Mucosa of stomach (tissue), 1 donor: Measurements from ENCODE around the gene ZHX3.

Experiments
- H3K27me3 ChIP-seq: one replicate; pipeline ENCODE4 v1.7.0; 2013; ENCODE audit warnings: mild to moderate bottlenecking, low read length; ENCODE audit not compliant: control insufficient read depth, insufficient read depth
- H3K36me3 ChIP-seq: one replicate; pipeline ENCODE4 v1.7.0; 2013; ENCODE audit warnings: low read length; ENCODE audit not compliant: control insufficient read depth, insufficient read depth
- H3K4me1 ChIP-seq: one replicate; pipeline ENCODE4 v1.7.0; 2013; ENCODE audit warnings: mild to moderate bottlenecking, low read length; ENCODE audit not compliant: control insufficient read depth, insufficient read depth
- H3K4me3 ChIP-seq: one replicate; pipeline ENCODE4 v1.7.0; 2013; ENCODE audit warnings: low read length
- H3K9ac ChIP-seq: one replicate; pipeline ENCODE4 v1.7.0; 2013; ENCODE audit warnings: mild to moderate bottlenecking, low read length, moderate library complexity
- H3K9me3 ChIP-seq: one replicate; pipeline ENCODE4 v1.7.0; 2013; ENCODE audit warnings: mild to moderate bottlenecking, low read length, moderate library complexity; ENCODE audit not compliant: control insufficient read depth
- donor health status: Pancreatic carcinoma.

ZHX3 gene

DNA sequence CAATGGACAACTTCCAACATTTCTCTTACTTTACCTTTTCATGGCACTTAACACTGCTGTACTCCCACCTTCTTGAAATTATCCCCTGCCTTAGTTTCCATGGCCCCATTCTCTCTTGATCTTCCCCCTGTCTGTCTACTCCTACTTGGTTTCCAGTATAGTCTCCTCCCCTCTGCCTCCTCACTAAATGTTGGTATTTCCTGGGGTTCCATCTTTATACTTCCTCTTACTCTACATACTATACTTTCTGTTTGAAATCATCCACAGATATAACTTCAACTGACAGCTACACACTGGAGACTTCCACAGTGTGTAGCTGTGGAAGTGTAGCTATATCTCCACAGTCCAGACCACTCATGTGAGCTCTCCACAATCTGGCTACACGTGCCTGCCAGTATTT, 13.5 kb downstream of the ZHX3 start:
- Histone ChIP-seq H3K9ac (no peak overlapping the region), H3K27me3 (no peaks in the 10 kb centered on the region), H3K4me3 (no peak overlapping the region), H3K36me3 (no peaks in the 10 kb centered on the region), H3K4me1 (peaks cover 9% of the 10 kb centered on the region), H3K9me3 (no peaks in the 10 kb centered on the region)

DNA sequence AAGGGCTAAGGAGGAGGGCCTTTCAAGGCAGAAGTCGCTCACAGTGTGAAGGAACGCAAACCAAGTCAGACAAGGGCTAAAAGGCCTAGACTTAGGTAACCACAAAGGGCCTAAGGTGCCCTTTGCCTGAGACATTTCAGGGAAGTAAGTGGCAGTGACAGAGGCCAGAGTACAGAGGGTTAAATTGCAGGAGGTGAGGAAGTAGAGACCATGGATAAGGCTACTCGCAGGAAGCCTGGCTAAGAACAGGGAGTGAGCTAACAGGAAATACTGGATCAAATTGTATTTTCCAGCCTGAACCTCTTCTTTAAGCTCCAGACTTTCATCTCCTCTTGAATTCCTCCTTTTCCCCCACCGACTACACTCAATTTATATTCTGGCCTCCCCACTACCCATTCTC, 16.6 kb downstream of the ZHX3 start:
- no peaks in the 10 kb centered on the region for H3K9me3 ChIP-seq
- H3K9ac ChIP-seq, result no peak overlapping the region
- no peaks in the 10 kb centered on the region for H3K36me3 ChIP-seq
- no peaks in the 10 kb centered on the region for H3K4me1 ChIP-seq
- no peak overlapping the region for H3K4me3 ChIP-seq
- H3K27me3 ChIP-seq, result no peaks in the 10 kb centered on the region

DNA sequence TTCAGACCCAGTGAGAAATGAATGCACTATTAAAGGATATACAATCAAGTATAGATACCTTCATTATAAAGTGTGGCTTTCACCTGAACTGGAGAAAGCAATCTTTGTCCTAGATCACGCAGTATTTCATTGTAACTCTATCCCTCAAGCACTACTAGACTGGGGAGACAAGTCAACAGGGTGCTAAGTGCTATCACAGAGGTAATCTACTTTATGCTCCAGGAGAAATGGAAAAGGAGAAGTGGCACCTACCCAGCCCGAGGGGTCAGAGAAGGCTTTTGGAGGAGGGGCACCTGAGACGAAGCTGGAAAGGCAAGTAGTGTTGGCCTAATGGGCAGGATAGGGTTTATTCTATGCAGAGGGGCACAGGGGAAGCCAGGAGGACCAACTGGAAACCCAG, 17.1 kb downstream of the ZHX3 start:
- no peaks in the 10 kb centered on the region for H3K36me3 ChIP-seq
- no peaks in the 10 kb centered on the region for H3K27me3 ChIP-seq
- no peaks in the 10 kb centered on the region for H3K4me1 ChIP-seq
- H3K9me3 ChIP-seq, result no peaks in the 10 kb centered on the region
- H3K4me3 ChIP-seq, result no peak overlapping the region
- no peak overlapping the region for H3K9ac ChIP-seq

DNA sequence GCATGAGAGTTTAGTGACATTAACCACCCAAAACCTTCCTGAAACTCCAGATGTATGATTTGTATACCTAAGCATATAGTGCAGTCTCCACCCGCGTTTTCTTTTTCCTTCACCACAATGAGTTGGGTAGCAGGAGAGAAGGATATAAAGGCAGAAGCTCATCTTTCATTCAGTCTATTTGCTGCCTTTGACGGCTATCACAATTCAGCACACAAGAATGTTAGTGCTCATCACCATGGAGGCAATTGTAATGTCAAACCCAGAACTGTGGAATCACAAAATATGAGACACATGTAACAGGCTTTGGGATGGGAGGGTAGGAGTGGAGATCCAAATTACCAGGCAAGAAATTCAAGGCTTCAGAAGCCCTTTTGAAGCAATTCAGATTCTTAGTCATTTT, 17.6 kb downstream of the ZHX3 start:
- Histone ChIP-seq H3K36me3 (no peaks in the 10 kb centered on the region), H3K4me3 (no peak overlapping the region), H3K4me1 (no peaks in the 10 kb centered on the region), H3K9me3 (no peaks in the 10 kb centered on the region), H3K27me3 (no peaks in the 10 kb centered on the region), H3K9ac (no peak overlapping the region)

DNA sequence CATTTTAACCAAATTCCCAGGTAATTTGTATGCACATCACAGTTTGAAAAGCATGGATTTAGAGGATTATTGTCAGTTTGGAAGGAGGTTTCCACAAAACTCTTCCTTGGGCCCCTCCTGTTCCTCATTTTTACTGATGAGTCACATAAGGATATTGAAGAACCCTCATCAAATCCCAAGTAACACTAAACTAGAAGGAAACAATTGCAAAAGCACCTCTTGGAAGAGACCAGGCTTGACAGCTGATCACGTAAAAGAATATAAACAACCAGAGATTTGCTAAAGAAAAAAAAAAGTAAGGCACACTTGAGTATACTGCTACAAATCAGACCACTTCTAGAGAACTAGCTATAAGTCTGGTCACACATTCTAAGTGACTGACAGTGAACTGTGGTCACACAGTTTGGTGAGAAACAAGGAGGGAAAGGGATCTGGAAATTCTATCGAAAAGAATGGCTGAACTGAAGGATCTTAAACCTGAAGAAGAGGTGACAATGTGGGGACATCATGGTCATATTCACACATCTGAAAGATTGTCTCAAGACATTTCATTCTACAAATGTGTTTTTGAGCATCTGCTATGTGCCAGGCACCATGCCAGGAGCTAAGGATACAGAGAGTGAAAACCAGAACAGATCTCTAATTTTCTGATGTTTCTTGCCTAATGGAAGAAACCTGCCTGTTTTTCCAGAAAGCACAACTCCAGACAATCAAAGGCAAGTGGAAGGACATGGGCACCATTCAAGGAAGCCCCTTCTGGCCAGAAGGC, 24.1 kb downstream of the ZHX3 start:
- Histone ChIP-seq H3K4me3 (no peak overlapping the region), H3K9ac (no peak overlapping the region), H3K36me3 (no peaks in the 10 kb centered on the region), H3K27me3 (no peaks in the 10 kb centered on the region), H3K4me1 (no peaks in the 10 kb centered on the region), H3K9me3 (no peaks in the 10 kb centered on the region)

DNA sequence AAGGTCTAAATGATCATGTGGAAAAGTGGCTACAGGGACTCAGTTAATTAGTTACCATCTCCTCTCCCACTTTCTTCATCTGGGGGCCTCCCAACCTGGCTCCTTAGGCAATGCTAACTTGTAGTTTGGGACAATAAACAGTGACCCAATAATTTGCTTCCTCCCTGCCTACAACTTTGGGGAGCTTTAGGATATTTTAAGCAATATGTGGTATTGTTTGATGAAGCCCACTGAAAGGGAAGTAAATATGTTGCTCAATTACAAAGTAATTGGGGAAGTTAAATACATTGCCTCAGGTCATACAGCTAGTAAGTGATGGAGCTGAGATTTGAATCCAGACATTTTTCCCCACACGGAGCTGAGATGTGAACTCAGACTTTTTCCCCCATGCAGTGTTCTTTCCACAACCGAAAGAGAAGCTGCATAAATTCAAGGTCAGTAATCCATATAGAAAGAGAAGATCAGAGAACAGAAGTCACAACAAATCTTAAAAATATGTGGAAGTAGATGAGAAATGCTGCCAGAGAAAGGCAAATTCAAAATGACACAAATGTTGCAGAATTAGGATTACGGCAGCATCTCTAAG, 26.6 kb downstream of the ZHX3 start:
- Histone ChIP-seq H3K9me3 (no peaks in the 10 kb centered on the region), H3K4me1 (no peaks in the 10 kb centered on the region), H3K27me3 (no peaks in the 10 kb centered on the region), H3K4me3 (no peak overlapping the region), H3K9ac (no peak overlapping the region), H3K36me3 (no peaks in the 10 kb centered on the region)

DNA sequence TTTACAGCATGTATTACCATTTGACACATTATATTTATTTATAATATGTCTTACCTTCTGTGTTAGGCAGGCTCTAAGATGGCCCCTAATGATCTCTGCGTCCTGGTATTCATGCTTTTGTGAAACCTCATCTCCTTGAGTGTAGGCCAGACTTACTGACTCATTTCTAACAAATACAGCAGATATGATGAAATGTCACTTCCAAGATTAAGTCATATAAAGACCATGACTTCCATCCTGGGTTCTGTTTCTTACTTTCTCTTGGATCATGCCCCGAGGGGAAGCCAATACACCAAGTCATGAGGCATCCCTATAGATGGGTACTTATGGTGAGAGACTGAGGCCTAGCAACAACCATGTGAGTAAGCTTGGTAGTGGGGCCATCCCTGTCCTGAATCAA, 30.2 kb downstream of the ZHX3 start:
- no peak overlapping the region for H3K4me3 ChIP-seq
- H3K9ac ChIP-seq, result no peak overlapping the region
- H3K4me1 ChIP-seq, result no peaks in the 10 kb centered on the region
- no peaks in the 10 kb centered on the region for H3K36me3 ChIP-seq
- no peaks in the 10 kb centered on the region for H3K9me3 ChIP-seq
- no peaks in the 10 kb centered on the region for H3K27me3 ChIP-seq

DNA sequence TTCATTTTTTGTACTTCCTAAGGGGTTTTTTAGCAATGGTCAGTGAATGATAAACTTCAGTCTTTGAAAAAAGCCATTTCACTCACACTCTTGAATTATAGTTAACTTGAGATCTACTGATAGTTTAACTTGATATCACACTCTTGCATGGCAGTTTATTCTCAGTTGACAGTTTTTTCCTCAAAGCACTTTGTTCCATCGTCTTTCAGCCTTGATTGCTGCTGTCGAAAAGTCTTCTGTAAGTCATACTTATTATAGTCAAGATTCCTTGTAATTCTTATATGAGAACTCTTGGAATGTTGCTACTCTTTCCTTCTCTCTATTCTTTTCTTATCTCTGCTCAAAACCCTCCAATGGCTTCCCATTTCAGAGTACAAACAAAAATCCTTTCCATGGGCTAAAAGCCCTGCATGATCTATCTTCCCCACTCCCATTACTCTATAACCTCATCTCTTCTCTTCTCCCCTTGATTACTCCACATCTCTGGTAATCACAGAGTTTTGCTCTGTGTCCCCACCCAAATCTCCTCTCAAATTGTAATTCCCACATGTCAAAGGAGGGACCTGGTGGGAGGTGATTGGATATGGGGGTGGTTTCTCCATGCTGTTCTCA, 31.2 kb downstream of the ZHX3 start:
- H3K27me3 ChIP-seq, result no peaks in the 10 kb centered on the region
- no peaks in the 10 kb centered on the region for H3K9me3 ChIP-seq
- H3K36me3 ChIP-seq, result no peaks in the 10 kb centered on the region
- no peak overlapping the region for H3K9ac ChIP-seq
- no peaks in the 10 kb centered on the region for H3K4me1 ChIP-seq
- no peak overlapping the region for H3K4me3 ChIP-seq

DNA sequence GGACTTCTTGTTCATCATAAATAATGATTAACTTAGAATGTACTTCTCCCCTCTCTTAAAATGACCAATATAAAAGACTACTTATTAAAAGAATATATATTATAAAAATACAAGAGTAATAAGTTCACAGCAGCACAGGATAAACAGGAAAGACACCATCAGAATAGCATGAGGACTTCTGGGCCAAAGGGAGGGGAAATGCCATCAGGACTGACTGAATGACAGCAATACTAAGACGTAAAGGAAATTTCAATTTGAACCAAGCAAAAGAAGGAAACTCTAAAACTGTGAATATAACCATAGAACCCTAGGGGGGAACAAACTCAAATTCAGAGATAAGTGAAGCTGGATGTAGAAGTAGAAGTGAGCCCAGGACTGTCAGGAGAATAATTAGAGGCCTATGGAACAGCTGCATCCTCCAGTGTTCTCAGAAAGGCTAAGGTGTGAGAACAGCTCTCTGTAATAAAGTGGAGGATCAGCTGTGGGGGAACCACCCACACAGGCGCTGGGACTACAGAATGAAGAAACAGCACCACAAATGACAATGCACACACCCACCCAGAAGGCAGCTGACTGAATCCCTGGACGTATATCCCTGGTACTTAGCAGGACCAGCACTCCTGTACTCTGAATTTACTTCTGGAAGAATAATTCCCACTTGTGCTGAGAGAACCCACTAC, 37.8 kb downstream of the ZHX3 start:
- no peaks in the 10 kb centered on the region for H3K9me3 ChIP-seq
- H3K4me3 ChIP-seq, result no peak overlapping the region
- no peak overlapping the region for H3K9ac ChIP-seq
- H3K36me3 ChIP-seq, result no peaks in the 10 kb centered on the region
- H3K4me1 ChIP-seq, result peaks cover 4% of the 10 kb centered on the region
- no peaks in the 10 kb centered on the region for H3K27me3 ChIP-seq

DNA sequence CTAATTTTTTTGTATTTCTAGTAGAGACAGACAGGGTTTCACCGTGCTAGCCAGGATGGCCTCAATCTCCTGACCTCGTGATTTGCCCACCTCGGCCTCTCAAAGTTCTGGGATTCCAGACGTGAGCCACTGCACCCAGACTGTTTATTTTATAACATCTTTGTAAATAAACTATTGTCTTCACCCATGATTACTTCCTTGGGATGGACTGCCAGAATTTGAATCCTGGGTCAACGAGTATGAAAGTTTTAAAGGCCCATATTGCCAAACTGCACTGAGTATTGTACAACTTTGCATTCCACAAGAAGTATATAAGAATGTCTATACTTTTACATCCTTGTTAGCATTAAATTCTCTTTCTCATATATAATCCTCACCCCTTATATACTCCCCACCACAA, 38.6 kb downstream of the ZHX3 start:
- H3K4me3 ChIP-seq, result no peak overlapping the region
- H3K9me3 ChIP-seq, result no peaks in the 10 kb centered on the region
- no peak overlapping the region for H3K9ac ChIP-seq
- no peaks in the 10 kb centered on the region for H3K36me3 ChIP-seq
- H3K27me3 ChIP-seq, result no peaks in the 10 kb centered on the region
- H3K4me1 ChIP-seq, result peaks cover 4% of the 10 kb centered on the region

DNA sequence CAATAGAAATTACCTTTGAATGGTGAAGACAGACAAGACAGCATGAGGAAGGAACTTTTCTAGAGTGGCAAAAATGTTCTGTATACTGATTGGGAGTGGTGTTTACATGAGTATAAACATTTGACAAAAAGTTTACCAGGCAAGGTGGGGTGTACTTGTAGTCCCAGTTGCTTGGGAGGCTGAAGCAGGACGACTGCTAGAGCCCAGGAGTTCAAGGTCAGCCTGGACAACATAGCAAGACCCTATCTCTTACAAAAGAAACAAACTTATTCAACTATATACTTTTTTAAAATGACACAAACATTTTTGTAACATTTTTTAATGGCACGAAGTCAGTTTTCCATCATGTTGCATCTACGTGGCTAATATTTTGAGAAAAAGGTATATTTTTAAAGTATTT, 40.5 kb downstream of the ZHX3 start:
- H3K27me3 ChIP-seq, result no peaks in the 10 kb centered on the region
- peaks cover 4% of the 10 kb centered on the region for H3K4me1 ChIP-seq
- H3K9me3 ChIP-seq, result no peaks in the 10 kb centered on the region
- H3K9ac ChIP-seq, result no peak overlapping the region
- H3K36me3 ChIP-seq, result no peaks in the 10 kb centered on the region
- no peak overlapping the region for H3K4me3 ChIP-seq

DNA sequence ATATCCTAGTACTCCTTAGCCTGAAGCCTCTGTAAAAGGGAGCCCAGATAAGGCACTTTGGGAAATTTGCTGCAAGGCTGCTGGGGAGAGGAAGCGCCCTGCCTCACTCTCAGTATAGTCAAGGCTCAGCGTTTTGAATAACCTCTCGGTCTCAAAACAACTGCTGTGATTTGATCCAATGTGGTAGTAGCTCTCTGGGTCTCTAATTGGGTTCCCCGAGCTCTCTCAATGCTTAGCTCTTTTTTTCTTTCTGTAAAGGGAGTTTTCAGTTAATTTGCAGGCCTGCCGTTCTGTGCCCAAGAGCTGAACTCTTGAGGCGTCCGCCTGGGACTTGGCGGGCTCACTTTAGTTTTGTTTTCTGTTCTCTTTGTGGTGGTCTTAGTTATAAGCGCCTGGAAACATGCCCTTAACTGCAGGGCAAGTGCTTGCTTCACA, 41.2 kb downstream of the ZHX3 start:
- Histone ChIP-seq H3K4me1 (peaks cover 4% of the 10 kb centered on the region), H3K9ac (no peak overlapping the region)

More for the DNA sequence above, 41.2 kb downstream of the ZHX3 start:
- Histone ChIP-seq H3K36me3 (no peaks in the 10 kb centered on the region), H3K27me3 (no peaks in the 10 kb centered on the region), H3K9me3 (no peaks in the 10 kb centered on the region), H3K4me3 (no peak overlapping the region)
